K562 (cell line): ENCODE data around the gene WFIKKN1. TPM values are rescaled to one million over a fixed set of nuclear protein-coding genes. Genes with fewer than 3 reads are reported as not detected.

Experiments
- ATAC-seq: fragments of 200-7000 bp; cut with Tn5 transposase; 3 replicates; pipeline ENCODE4 v1.9.1; 2020; ENCODE audit warnings: moderate library complexity
- BruUV-seq: library from RNA; stranded (reverse); fragments of 400-500 nt; replicated peaks from 2 replicates; lab custom pipeline; 2021; lab: Mats Ljungman, UMichigan
- CTCF ChIA-PET: fragments of 300-600 bp; formaldehyde crosslinking; extraction: SDS; loops from one replicate; lab custom pipeline; 2021; ENCODE audit warnings: low intra/inter-chr PET ratio; lab: Yijun Ruan, JAX
- POLR2A ChIA-PET: fragments of 300-600, 350-650 bp; sonication (Branson Sonifier 250); formaldehyde crosslinking; extraction: SDS; loops from one replicate; lab custom pipeline; 2021; ENCODE audit warnings: antibody characterized with exemption, inconsistent platforms; lab: Yijun Ruan, JAX
- DNase-seq, 4 experiments: peaks; one replicate each; pipeline versions ENCODE4 v3.0.0 to v3.0.0-alpha.2; 2011 to 2018; ENCODE audit warnings: low spot score in 3 of 4, mixed read lengths in 3 of 4; ENCODE audit errors: extremely low read depth in 1 of 4
- FAIRE-seq: peaks from 2 replicates; lab custom pipeline; 2011; peaks lifted over from hg19 to GRCh38; lab: Jason Lieb, UNC
- H2AFZ ChIP-seq: 2 replicates; pipeline ENCODE4 v1.6.0; 2011; ENCODE audit warnings: low read depth, low read length, control low read depth, inconsistent platforms
- H3K27ac ChIP-seq: fragments of 200-600 bp; 3 replicates; pipeline ENCODE4 v1.8.0; 2011; ENCODE audit warnings: low read depth, mild to moderate bottlenecking, control low read depth, inconsistent platforms, low read length, moderate library complexity, mixed read lengths; ENCODE audit errors: extremely low read depth
- H3K27me3 ChIP-seq, 2 experiments: fragments of 300-600 bp in 1 of 2; 2 replicates in 1 of 2; 3 replicates in 1 of 2; pipeline versions ENCODE4 v1.6.0 to v1.8.0; 2011; ENCODE audit warnings: inconsistent platforms in 2 of 2, low read length in 2 of 2, mild to moderate bottlenecking in 1 of 2, mixed read lengths in 1 of 2, moderate library complexity in 1 of 2; ENCODE audit not compliant: control insufficient read depth in 2 of 2, insufficient read depth in 2 of 2
- H3K36me3 ChIP-seq: fragments of 300-600 bp; 3 replicates; pipeline ENCODE4 v1.8.0; 2011; ENCODE audit warnings: mild to moderate bottlenecking, low read length, inconsistent platforms; ENCODE audit not compliant: control insufficient read depth, insufficient read depth
- H3K4me1 ChIP-seq, 2 experiments: fragments of 200-600 bp in 1 of 2; replicated peaks in 1 of 2; 2 replicates in 1 of 2; 3 replicates in 1 of 2; pipeline versions ENCODE4 v1.5.1 to v1.8.0; 2011; ENCODE audit warnings: inconsistent platforms in 2 of 2, low read length in 2 of 2, mild to moderate bottlenecking in 1 of 2, mixed read lengths in 1 of 2, moderate library complexity in 1 of 2; ENCODE audit not compliant: control insufficient read depth in 2 of 2, insufficient read depth in 2 of 2
- H3K4me2 ChIP-seq: 2 replicates; pipeline ENCODE4 v1.6.1; 2011; ENCODE audit warnings: low read length, control low read depth, inconsistent platforms, mixed read lengths; ENCODE audit not compliant: insufficient read depth
- H3K4me3 ChIP-seq: fragments of 200-600 bp; sonication (generic), shearing (Covaris generic); 2 replicates; pipeline ENCODE4 v1.5.1; 2016; ENCODE audit warnings: control low read depth, inconsistent platforms
- H3K79me2 ChIP-seq: fragments of 200-600 bp; 3 replicates; pipeline ENCODE4 v1.8.0; 2011; ENCODE audit warnings: low read length, inconsistent platforms; ENCODE audit not compliant: control insufficient read depth, insufficient read depth
- H3K9ac ChIP-seq, 2 experiments: 2 replicates each; pipeline versions ENCODE4 v1.6.0 to v1.6.1; 2011; ENCODE audit warnings: low read depth in 2 of 2, low read length in 2 of 2, control low read depth in 1 of 2, inconsistent platforms in 1 of 2, mild to moderate bottlenecking in 1 of 2, mixed read lengths in 1 of 2; ENCODE audit not compliant: insufficient read depth in 1 of 2
- H3K9me1 ChIP-seq: one replicate; pipeline ENCODE4 v1.6.0; 2011; ENCODE audit warnings: inconsistent platforms, mild to moderate bottlenecking, low read length, moderate library complexity; ENCODE audit not compliant: control insufficient read depth, insufficient read depth
- H3K9me3 ChIP-seq: replicated peaks from 2 replicates; pipeline ENCODE4 v1.5.1; 2011; ENCODE audit warnings: low read depth, low read length, inconsistent platforms; ENCODE audit not compliant: control insufficient read depth, insufficient read depth
- H4K20me1 ChIP-seq: replicated peaks from 2 replicates; pipeline ENCODE4 v1.6.1; 2011; ENCODE audit warnings: low read length, inconsistent platforms, mixed read lengths; ENCODE audit not compliant: control insufficient read depth, insufficient read depth
- MBD2 ChIP-seq: sonication (generic); IDR thresholded peaks from 2 replicates; pipeline ENCODE4 v1.6.1; 2016; ENCODE audit warnings: low read depth, borderline replicate concordance
- SETDB1 ChIP-seq: IDR thresholded peaks from one replicate; pipeline ENCODE4 v1.6.1; 2012; ENCODE audit warnings: low read length, control low read depth, inconsistent platforms
- WGBS: fragments of 100-300 bp; shearing (Covaris generic); methylation state at CpG from one replicate; pipeline ENCODE4 v1.1.6; 2016; ENCODE audit warnings: low coverage, mixed read lengths; ENCODE audit not compliant: insufficient coverage; ENCODE audit errors: missing lambda C conversion rate; 5-methylcytosine and 5-hydroxymethylcytosine counted together
- in situ Hi-C: fragments of 300-500 bp; cut with MboI; formaldehyde crosslinking; loops from 4 replicates; pipeline ENCODE4 v1.15.0; 2018; ENCODE audit warnings: inconsistent platforms, mixed read lengths
- intact Hi-C: fragments of 100-400 bp; cut with micrococcal nuclease; formaldehyde crosslinking; loops from 2 replicates; pipeline ENCODE4 v1.14.2; 2022
- polyA plus RNA-seq, 8 experiments: library from polyadenylated mRNA; depleted of rRNA in 4 of 8; stranded (reverse) in 5 of 8; unstranded in 3 of 8; fragments of >200 nt; fragmentation: Nextera tagmentation in 2 of 8; fragmentation: Illumina TruSeq in 1 of 8; extraction: Ambion mirVana in 2 of 8; extraction: Trizol in 1 of 8; gene quantifications; 2 replicates each; pipeline versions ENCODE4 v1.2.1 to v1.2.3, GENCODE V29; 2011 to 2014; ENCODE audit warnings: inconsistent platforms in 1 of 8, missing spikeins in 1 of 8
- total RNA-seq, 7 experiments: library from RNA; depleted of rRNA in 6 of 7; stranded (reverse); fragments of >200 nt in 6 of 7; fragmentation: Illumina TruSeq in 2 of 7; extraction: Trizol in 2 of 7; gene quantifications; 2 replicates each; pipeline versions ENCODE4 v1.2.1 to v1.2.3, GENCODE V29; 2011 to 2021; ENCODE audit warnings: low replicate concordance in 1 of 7
- TF ChIP-seq, protein P1 (sequence below): sonication (generic); formaldehyde crosslinking; IDR thresholded peaks from 2 replicates; pipeline ENCODE4 v1.8.1; 2023; ENCODE audit warnings: mild to moderate bottlenecking, missing genetic modification reagents

The WFIKKN1 gene
- total and polyA plus RNA-seq, 9 of the 15 experiments (the other 6 are each of a cell fraction or from before 2014, with no cell fraction given): 0.14 to 1.1 (median 0.50) TPM; not detected in 4

DNA sequence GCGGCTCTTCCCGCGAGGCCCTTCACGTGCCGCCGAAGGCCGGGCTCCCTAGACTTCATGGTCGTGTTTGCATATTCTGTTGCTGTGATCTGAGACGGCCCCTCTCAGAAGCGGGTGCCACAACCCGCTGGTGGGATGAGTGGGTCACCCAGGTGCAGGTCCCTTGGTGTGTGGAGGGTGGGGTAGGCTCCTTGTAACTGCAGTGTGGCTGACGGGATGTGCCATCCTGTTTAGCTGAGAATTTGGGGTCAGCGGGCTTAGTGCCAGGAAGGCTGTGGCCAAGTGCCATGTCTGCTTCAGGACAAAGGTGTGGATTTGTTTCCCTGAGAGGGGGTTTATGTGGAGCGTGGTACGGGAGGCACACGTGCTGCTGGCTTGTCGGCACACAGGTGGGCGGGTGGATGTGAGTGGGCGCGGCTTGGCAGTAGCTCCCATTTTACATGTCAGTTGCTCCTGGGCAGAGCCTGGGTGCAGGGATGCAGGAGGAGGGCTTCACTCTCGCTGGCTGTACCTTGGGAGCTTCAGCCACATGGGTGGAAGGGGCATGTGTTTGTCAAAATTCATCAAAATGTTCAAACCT lies 9.2 kb upstream of the WFIKKN1 start:
- Histone ChIP-seq H2AFZ (peak overlapping the region; percentile 53), H3K27ac (peak overlapping the region; percentile 71; the same call in 2 of the 3 replicates), H3K27me3 (no peaks in the 10 kb centered on the region), H3K9me3 (no peaks in the 10 kb centered on the region), H3K36me3 (peaks cover 8% of the 10 kb centered on the region; the same call in 2 of the 3 replicates), H3K79me2 (peaks cover 19% of the 10 kb centered on the region; the same call in 2 of the 3 replicates), H3K4me3 (0 out of 2 replicates have a peak overlapping the region, but pooled peaks have one; percentile 24), H3K9ac (peak overlapping the region; percentile 67 to 93), H3K9me1 (no peaks in the 10 kb centered on the region), H3K4me1 (peaks cover 21 to 71% of the 10 kb centered on the region in 2 experiments), H4K20me1 (no peaks in the 10 kb centered on the region), H3K4me2 (peak overlapping the region; percentile 73)
- POLR2A ChIA-PET: interaction anchor here (0.7 to 1.3 kb wide), 13 partner anchors 9 to 355 kb away, joined by 3 to 9 read pairs (median 3); partner anchors contain the start of genes METTL26 and WFIKKN1
- WGBS: 73% methylated on average over 20 of the region's 21 CpGs
- in situ Hi-C loops (no loop called here), intact Hi-C loops (loop anchor here (2.0 kb wide), 1 partner anchor 15 kb away; the partner anchor contains the start of gene METTL26)
- BruUV-seq: no TSS peak
- CTCF ChIA-PET: no interaction called here
- DNase-seq: no peak
- FAIRE-seq: no peak
- TF ChIP-seq SETDB1: no peak
- TF ChIP-seq, protein P1, sequence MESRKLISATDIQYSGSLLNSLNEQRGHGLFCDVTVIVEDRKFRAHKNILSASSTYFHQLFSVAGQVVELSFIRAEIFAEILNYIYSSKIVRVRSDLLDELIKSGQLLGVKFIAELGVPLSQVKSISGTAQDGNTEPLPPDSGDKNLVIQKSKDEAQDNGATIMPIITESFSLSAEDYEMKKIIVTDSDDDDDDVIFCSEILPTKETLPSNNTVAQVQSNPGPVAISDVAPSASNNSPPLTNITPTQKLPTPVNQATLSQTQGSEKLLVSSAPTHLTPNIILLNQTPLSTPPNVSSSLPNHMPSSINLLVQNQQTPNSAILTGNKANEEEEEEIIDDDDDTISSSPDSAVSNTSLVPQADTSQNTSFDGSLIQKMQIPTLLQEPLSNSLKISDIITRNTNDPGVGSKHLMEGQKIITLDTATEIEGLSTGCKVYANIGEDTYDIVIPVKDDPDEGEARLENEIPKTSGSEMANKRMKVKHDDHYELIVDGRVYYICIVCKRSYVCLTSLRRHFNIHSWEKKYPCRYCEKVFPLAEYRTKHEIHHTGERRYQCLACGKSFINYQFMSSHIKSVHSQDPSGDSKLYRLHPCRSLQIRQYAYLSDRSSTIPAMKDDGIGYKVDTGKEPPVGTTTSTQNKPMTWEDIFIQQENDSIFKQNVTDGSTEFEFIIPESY (CRISPR knock-in tag): 0 out of 2 replicates have a peak, but pooled peaks have one; percentile 49
- TF ChIP-seq MBD2: peak; percentile 5; the same call in 1 of the 2 replicates
- ATAC-seq: no peak
